IMR-90 (cell line): ENCODE results near the gene SPSB4. TPM values are rescaled to one million over a fixed set of nuclear protein-coding genes. Genes with fewer than 3 reads are reported as not detected.

Experiments used
- ATAC-seq: fragments of 200-7000 bp; cut with Tn5 transposase; 2 replicates; pipeline ENCODE4 v1.9.1; 2020; ENCODE audit warnings: low read depth, mild to moderate bottlenecking, moderate library complexity
- BruUV-seq: library from RNA; stranded (reverse); fragments of 400-500 nt; replicated peaks from 2 replicates; lab custom pipeline; 2021; lab: Mats Ljungman, UMichigan
- CTCF ChIA-PET: fragments of 300-600 bp; formaldehyde crosslinking; extraction: SDS; loops from one replicate; lab custom pipeline; 2021; ENCODE audit warnings: antibody characterized with exemption; lab: Yijun Ruan, JAX
- POLR2A ChIA-PET: fragments of 300-600 bp; sonication (Branson Sonifier 250); formaldehyde crosslinking; loops from one replicate; lab custom pipeline; 2022; ENCODE audit warnings: antibody characterized with exemption; ENCODE audit not compliant: unreplicated experiment; lab: Charles Lee
- DNase-seq: peaks from one replicate; pipeline ENCODE4 v3.0.0; 2013
- H2AFZ ChIP-seq: replicated peaks from 2 replicates; pipeline ENCODE3; 2013; ENCODE audit warnings: low read length, mild to moderate bottlenecking; ENCODE audit not compliant: poor library complexity
- H2AK5ac ChIP-seq: 2 replicates; pipeline ENCODE4 v1.6.1; 2013; ENCODE audit warnings: low read depth, low read length, inconsistent platforms
- H2AK9ac ChIP-seq: replicated peaks from 2 replicates; pipeline ENCODE3; 2013; ENCODE audit warnings: mild to moderate bottlenecking, low read depth, low read length, moderate library complexity; ENCODE audit not compliant: poor library complexity
- H2BK120ac ChIP-seq: 2 replicates; pipeline ENCODE4 v1.6.1; 2013; ENCODE audit warnings: low read depth, low read length, inconsistent platforms
- H2BK15ac ChIP-seq: 3 replicates; pipeline ENCODE4 v1.6.1; 2013; ENCODE audit warnings: low read depth, low read length, inconsistent platforms
- H2BK20ac ChIP-seq: 2 replicates; pipeline ENCODE4 v1.6.1; 2013; ENCODE audit warnings: low read depth, mild to moderate bottlenecking, inconsistent platforms, low read length, moderate library complexity
- H2BK5ac ChIP-seq: 2 replicates; pipeline ENCODE4 v1.6.1; 2013; ENCODE audit warnings: mild to moderate bottlenecking, low read depth, low read length, inconsistent platforms; ENCODE audit not compliant: poor library complexity, severe bottlenecking
- H3K14ac ChIP-seq: replicated peaks from 2 replicates; pipeline ENCODE4 v1.6.1; 2013; ENCODE audit warnings: low read depth, low read length, inconsistent platforms
- H3K18ac ChIP-seq: 2 replicates; pipeline ENCODE4 v1.6.1; 2013; ENCODE audit warnings: low read depth, low read length, control low read depth
- H3K23ac ChIP-seq: 2 replicates; pipeline ENCODE4 v1.6.1; 2013; ENCODE audit warnings: low read depth, low read length, inconsistent platforms
- H3K27ac ChIP-seq: 2 replicates; pipeline ENCODE4 v1.5.1; 2013; ENCODE audit warnings: mild to moderate bottlenecking, control low read depth, low read length; ENCODE audit not compliant: insufficient read depth
- H3K27me3 ChIP-seq: 2 replicates; pipeline ENCODE4 v1.6.1; 2013; ENCODE audit warnings: low read length; ENCODE audit not compliant: control insufficient read depth, insufficient read depth
- H3K36me3 ChIP-seq: 2 replicates; pipeline ENCODE4 v1.6.1; 2013; ENCODE audit warnings: low read length, mixed read lengths; ENCODE audit not compliant: control insufficient read depth, insufficient read depth
- H3K4ac ChIP-seq: 2 replicates; pipeline ENCODE4 v1.6.1; 2013; ENCODE audit warnings: low read depth, low read length, inconsistent platforms
- H3K4me1 ChIP-seq: 2 replicates; pipeline ENCODE4 v1.6.1; 2013; ENCODE audit warnings: low read length, mixed read lengths; ENCODE audit not compliant: control insufficient read depth, insufficient read depth
- H3K4me2 ChIP-seq: 2 replicates; pipeline ENCODE4 v1.6.1; 2013; ENCODE audit warnings: low read depth, mild to moderate bottlenecking, control low read depth, low read length, moderate library complexity
- H3K4me3 ChIP-seq: 2 replicates; pipeline ENCODE4 v1.5.1; 2013; ENCODE audit warnings: low read depth, mild to moderate bottlenecking, control low read depth, low read length, moderate library complexity; ENCODE audit not compliant: insufficient read depth
- H3K56ac ChIP-seq: 2 replicates; pipeline ENCODE4 v1.6.1; 2013; ENCODE audit warnings: low read length, inconsistent platforms; ENCODE audit not compliant: insufficient read depth; ENCODE audit errors: extremely low read depth
- H3K79me1 ChIP-seq, 2 experiments: 2 replicates each; pipeline ENCODE4 v1.6.1; 2013; ENCODE audit warnings: low read length in 2 of 2, inconsistent platforms in 1 of 2, low read depth in 1 of 2
- H3K9ac ChIP-seq: 2 replicates; pipeline ENCODE4 v1.6.1; 2013; ENCODE audit warnings: low read depth, low read length, control low read depth
- H3K9me1 ChIP-seq: 2 replicates; pipeline ENCODE4 v1.6.1; 2013; ENCODE audit warnings: low read length, inconsistent platforms; ENCODE audit not compliant: insufficient read depth
- H3K9me3 ChIP-seq: 2 replicates; pipeline ENCODE4 v1.6.1; 2013; ENCODE audit warnings: low read length; ENCODE audit not compliant: control insufficient read depth, insufficient read depth
- H4K20me1 ChIP-seq: 2 replicates; pipeline ENCODE4 v1.6.1; 2013; ENCODE audit warnings: low read length, inconsistent platforms; ENCODE audit not compliant: insufficient read depth
- H4K5ac ChIP-seq: 2 replicates; pipeline ENCODE4 v1.6.1; 2013; ENCODE audit warnings: mild to moderate bottlenecking, low read depth, low read length, control low read depth
- H4K8ac ChIP-seq, 2 experiments: 2 replicates each; pipeline ENCODE4 v1.6.1; 2013; ENCODE audit warnings: low read depth in 2 of 2, low read length in 2 of 2, control low read depth in 1 of 2, inconsistent platforms in 1 of 2
- H4K91ac ChIP-seq: 2 replicates; pipeline ENCODE4 v1.6.1; 2013; ENCODE audit warnings: low read depth, low read length, inconsistent platforms; ENCODE audit not compliant: insufficient read depth
- BHLHE40 ChIP-seq: fragments of 150-350 bp; IDR thresholded peaks from 2 replicates; pipeline ENCODE4 v1.6.1; 2016; ENCODE audit warnings: mild to moderate bottlenecking, low read depth, low read length
- CEBPB ChIP-seq: IDR thresholded peaks from 2 replicates; pipeline ENCODE4 v1.6.1; 2012; ENCODE audit warnings: low read depth, low read length, improper control_type of control experiment
- ELK1 ChIP-seq: fragments of 150-350 bp; IDR thresholded peaks from 2 replicates; pipeline ENCODE4 v1.6.1; 2016; ENCODE audit warnings: low read depth, mild to moderate bottlenecking, low read length, moderate library complexity, borderline replicate concordance
- FOS ChIP-seq: fragments of 150-350 bp; IDR thresholded peaks from 2 replicates; pipeline ENCODE4 v1.6.1; 2016; ENCODE audit warnings: low read depth, low read length
- MAFK ChIP-seq: IDR thresholded peaks from 2 replicates; pipeline ENCODE4 v1.6.1; 2012; ENCODE audit warnings: low read depth, low read length, improper control_type of control experiment
- MAZ ChIP-seq: IDR thresholded peaks from 2 replicates; pipeline ENCODE4 v1.6.1; 2012; ENCODE audit warnings: low read depth, mild to moderate bottlenecking, low read length, improper control_type of control experiment, moderate library complexity, borderline replicate concordance
- MXI1 ChIP-seq: IDR thresholded peaks from 2 replicates; pipeline ENCODE4 v1.6.1; 2012; ENCODE audit warnings: low read depth, mild to moderate bottlenecking, low read length, moderate library complexity, borderline replicate concordance
- POLR2A ChIP-seq: IDR thresholded peaks from 2 replicates; pipeline ENCODE4 v1.6.1; 2012; ENCODE audit warnings: mild to moderate bottlenecking, low read depth, low read length
- RAD21 ChIP-seq: IDR thresholded peaks from 2 replicates; pipeline ENCODE4 v1.6.1; 2012; ENCODE audit warnings: low read length, improper control_type of control experiment
- RCOR1 ChIP-seq: IDR thresholded peaks from 2 replicates; pipeline ENCODE4 v1.6.1; 2012; ENCODE audit warnings: mild to moderate bottlenecking, low read length, improper control_type of control experiment; ENCODE audit not compliant: insufficient replicate concordance
- RFX5 ChIP-seq: IDR thresholded peaks from 2 replicates; pipeline ENCODE4 v1.8.0; 2012; ENCODE audit warnings: low read depth, mild to moderate bottlenecking, low read length, moderate library complexity
- SMC3 ChIP-seq: fragments of 150-350 bp; IDR thresholded peaks from 2 replicates; pipeline ENCODE4 v1.6.1; 2016; ENCODE audit warnings: low read depth, mild to moderate bottlenecking, antibody characterized with exemption, low read length, moderate library complexity
- USF2 ChIP-seq: fragments of 150-350 bp; IDR thresholded peaks from 2 replicates; pipeline ENCODE4 v1.6.1; 2017; ENCODE audit warnings: mild to moderate bottlenecking, antibody characterized with exemption, low read length, low read depth
- WGBS, 2 experiments: methylation state at CpG; one replicate each; pipeline versions ENCODE4 v1.1.5 to v1.1.7; 2013; ENCODE audit warnings: missing lambda C conversion rate in 2 of 2; ENCODE audit not compliant: insufficient read length in 1 of 2; ENCODE audit errors: extremely low coverage in 2 of 2; 5-methylcytosine and 5-hydroxymethylcytosine counted together
- dilution Hi-C: fragments of 300-500 bp; cut with HindIII; formaldehyde crosslinking; loops from one replicate; pipeline ENCODE4 v1.14.3; 2018; ENCODE audit warnings: low sequenced_read_pairs; ENCODE audit not compliant: unreplicated experiment
- in situ Hi-C: fragments of 300-500 bp; cut with MboI; formaldehyde crosslinking; loops from 3 replicates; pipeline ENCODE4 v1.14.3; 2019; ENCODE audit warnings: low sequenced_read_pairs, inconsistent platforms, mixed read lengths
- intact Hi-C: fragments of 100-400 bp; cut with micrococcal nuclease; formaldehyde crosslinking; loops from 2 replicates; pipeline ENCODE4 v1.10.0; 2022
- polyA plus RNA-seq, 3 experiments: library from polyadenylated mRNA; depleted of rRNA; stranded (reverse); fragments of >200 nt; gene quantifications; 2 replicates each; pipeline ENCODE4 v1.2.3, GENCODE V29; 2012; ENCODE audit warnings: low replicate concordance in 1 of 3
- total RNA-seq: library from RNA; depleted of rRNA; stranded (reverse); fragments of >200 nt; gene quantifications from 2 replicates; pipeline ENCODE4 v1.2.3, GENCODE V29; 2012
- TF ChIP-seq, protein P1 (sequence below): conservative IDR thresholded peaks from 2 replicates; pipeline ENCODE4 v1.5.1; 2012; ENCODE audit warnings: mild to moderate bottlenecking, low read depth, low read length, improper control_type of control experiment

Gene SPSB4
- total and polyA plus RNA-seq, 2 of the 4 experiments (the other 2 are of a cell fraction): not detected

GRCh38 chr3:141044695-141045641 is 6.2 kb upstream of the SPSB4 start:
- Histone ChIP-seq H3K14ac (no peak overlapping the region), H3K9me3 (no peaks in the 10 kb centered on the region), H2AK9ac (no peak overlapping the region), H3K36me3 (no peaks in the 10 kb centered on the region), H3K27ac (no peak overlapping the region), H3K23ac (no peak overlapping the region), H2BK20ac (no peak overlapping the region), H4K5ac (no peak overlapping the region), H3K4me3 (no peak overlapping the region), H4K8ac (no peak overlapping the region), H3K9ac (no peak overlapping the region), H2BK15ac (no peak overlapping the region), H4K20me1 (no peaks in the 10 kb centered on the region), H2AFZ (no peak overlapping the region), H2AK5ac (no peak overlapping the region), H3K4me1 (no peaks in the 10 kb centered on the region), H3K4ac (no peak overlapping the region), H3K9me1 (no peaks in the 10 kb centered on the region), H2BK120ac (no peak overlapping the region), H3K79me1 (no peaks in the 10 kb centered on the region), H4K91ac (no peak overlapping the region), H3K27me3 (peaks cover 6% of the 10 kb centered on the region), H3K56ac (no peak overlapping the region), H2BK5ac (no peak overlapping the region), H3K18ac (no peak overlapping the region), H3K4me2 (no peak overlapping the region)
- no peak for ATAC-seq
- CTCF ChIA-PET: no interaction called here
- POLR2A ChIA-PET: no interaction called here
- intact Hi-C loops (no loop called here), dilution Hi-C loops (no loop called here), in situ Hi-C loops (no loop called here)
- TF ChIP-seq, protein P1, sequence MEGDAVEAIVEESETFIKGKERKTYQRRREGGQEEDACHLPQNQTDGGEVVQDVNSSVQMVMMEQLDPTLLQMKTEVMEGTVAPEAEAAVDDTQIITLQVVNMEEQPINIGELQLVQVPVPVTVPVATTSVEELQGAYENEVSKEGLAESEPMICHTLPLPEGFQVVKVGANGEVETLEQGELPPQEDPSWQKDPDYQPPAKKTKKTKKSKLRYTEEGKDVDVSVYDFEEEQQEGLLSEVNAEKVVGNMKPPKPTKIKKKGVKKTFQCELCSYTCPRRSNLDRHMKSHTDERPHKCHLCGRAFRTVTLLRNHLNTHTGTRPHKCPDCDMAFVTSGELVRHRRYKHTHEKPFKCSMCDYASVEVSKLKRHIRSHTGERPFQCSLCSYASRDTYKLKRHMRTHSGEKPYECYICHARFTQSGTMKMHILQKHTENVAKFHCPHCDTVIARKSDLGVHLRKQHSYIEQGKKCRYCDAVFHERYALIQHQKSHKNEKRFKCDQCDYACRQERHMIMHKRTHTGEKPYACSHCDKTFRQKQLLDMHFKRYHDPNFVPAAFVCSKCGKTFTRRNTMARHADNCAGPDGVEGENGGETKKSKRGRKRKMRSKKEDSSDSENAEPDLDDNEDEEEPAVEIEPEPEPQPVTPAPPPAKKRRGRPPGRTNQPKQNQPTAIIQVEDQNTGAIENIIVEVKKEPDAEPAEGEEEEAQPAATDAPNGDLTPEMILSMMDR: no peak
- no peak for TF ChIP-seq MXI1
- no peak for TF ChIP-seq RFX5
- no peak for TF ChIP-seq BHLHE40
- TF ChIP-seq ELK1: no peak
- no peak for TF ChIP-seq MAFK
- no peak for TF ChIP-seq USF2
- no peak for TF ChIP-seq FOS
- TF ChIP-seq CEBPB: no peak
- TF ChIP-seq RCOR1: no peak
- TF ChIP-seq POLR2A: no peak
- no peak for TF ChIP-seq RAD21
- no peak for TF ChIP-seq SMC3
- no peak for TF ChIP-seq MAZ
- no TSS peak for BruUV-seq
- no CpG with 5 or more reads among the region's 4 CpGs for WGBS, 2 experiments
- DNase-seq: no peak
